CD1c-positive myeloid dendritic cell (primary cell): Measurements from ENCODE around the gene UGT1A10.
"Not testable (repeated sequence)": the region's sequence is repeated elsewhere in the genome, so short reads cannot be mapped to it uniquely, and the experiment has no call there.

ENCODE experiments used
- DNase-seq: peaks from one replicate; pipeline ENCODE4 v3.0.0-alpha.2; 2016; ENCODE audit errors: extremely low spot score

Gene UGT1A10

DNA sequence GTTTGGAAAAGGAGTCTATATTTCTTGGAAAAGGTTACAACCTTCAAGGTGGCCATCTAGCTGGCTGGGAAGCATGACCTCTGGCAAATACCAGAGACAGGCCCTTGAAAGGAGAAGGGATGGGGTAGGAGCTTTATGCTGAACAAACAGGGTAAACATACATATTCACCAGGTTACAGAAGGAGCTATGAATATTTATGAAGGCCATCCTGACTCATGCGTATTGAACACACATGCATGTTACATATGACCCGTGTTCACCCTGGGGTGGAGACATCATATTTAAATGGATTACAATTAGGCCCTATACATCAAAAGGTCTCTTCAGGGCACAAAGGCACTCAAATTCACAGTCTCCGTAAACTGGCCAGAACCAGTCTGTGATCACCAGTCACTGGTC, 19.7 kb downstream of the UGT1A10 start:
- DNase-seq = not testable (repeated sequence)

DNA sequence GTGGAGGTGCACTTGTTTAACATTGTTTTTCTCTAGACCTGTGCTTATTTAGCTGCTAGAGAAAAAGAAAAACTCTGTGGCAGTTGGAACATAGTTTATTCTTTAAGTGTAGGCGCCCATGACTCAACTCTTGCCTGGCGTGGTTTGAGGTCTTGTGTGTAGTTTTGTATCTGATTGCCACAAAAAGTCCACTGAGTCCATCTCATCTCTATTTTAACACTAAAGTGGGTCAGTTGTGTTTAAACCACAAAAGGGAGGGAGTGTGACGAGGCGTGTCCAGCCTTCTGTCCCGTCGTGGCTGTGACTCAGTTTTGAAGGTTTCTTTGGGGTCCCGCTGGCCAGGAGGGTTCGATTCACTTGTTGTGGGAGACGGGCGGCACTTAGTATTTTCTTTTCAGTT, 20.2 kb downstream of the UGT1A10 start:
- no peak for DNase-seq

DNA sequence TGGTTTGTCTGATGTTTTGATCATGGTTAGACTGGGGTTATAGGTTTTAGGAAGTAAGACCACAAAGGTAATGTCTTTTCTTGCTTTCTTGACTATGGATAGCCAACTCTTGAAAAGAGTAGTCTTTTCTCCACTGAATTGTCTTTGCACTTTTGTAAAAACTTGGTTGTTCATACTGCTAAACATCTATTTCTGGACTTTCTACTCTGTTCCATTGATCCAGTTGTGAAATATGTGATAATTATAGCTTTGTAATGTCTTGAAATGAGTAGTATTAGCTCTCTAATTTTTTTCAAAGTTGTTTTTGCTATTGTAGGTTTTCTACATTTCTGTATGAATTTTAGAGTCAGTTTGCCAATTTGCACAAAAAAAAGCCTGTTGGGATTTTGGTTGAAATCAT, 22.4 kb downstream of the UGT1A10 start:
- no peak for DNase-seq

DNA sequence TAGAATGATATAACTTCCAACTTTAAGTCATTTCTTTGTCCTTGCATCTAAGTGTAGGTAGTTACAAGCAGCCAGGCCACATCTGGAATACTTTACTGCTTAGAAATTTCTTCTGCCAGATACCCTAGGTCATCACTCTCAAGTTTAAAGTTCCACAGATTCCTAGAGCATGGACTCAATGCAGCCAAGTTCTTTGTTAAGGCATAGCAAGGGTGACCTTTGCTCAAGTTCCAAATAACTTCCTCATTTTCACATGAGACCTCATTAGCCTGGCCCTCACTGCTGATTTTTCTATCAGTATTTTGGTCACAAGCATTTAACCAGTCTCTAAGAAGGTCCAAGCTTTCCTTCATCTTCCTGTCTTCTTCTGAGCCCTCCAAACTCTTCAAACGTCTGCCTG, 27.7 kb downstream of the UGT1A10 start:
- DNase-seq = no peak

DNA sequence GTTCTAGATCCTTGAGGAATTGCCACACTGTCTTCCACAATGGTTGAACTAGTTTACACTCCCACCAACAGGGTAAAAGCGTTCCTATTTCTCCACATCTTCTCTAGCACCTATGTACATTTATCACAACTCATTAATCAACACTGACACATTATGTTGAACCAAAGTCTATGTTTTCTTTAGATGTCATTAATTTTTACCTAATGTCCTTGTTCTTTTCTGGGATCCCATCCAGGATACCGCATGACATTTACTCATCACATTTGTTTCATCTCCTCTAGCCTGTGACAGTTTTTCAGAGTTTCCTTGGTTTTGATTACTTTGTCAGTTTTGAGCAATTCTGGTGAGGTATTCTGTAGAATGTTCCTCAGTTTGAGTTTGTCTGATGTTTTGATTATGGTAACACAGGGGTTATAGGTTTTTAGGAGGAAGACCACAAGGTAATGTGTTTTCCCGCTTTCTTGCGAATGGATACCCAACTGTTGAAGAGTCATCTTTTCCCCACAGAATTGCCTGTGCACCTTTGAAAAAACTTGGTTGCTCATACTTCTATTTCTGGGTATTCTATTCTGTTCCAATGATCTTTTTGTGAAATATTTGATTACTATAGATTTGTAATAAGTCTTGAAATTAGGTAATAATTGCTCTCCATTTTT, 32.5 kb downstream of the UGT1A10 start:
- no peak for DNase-seq

DNA sequence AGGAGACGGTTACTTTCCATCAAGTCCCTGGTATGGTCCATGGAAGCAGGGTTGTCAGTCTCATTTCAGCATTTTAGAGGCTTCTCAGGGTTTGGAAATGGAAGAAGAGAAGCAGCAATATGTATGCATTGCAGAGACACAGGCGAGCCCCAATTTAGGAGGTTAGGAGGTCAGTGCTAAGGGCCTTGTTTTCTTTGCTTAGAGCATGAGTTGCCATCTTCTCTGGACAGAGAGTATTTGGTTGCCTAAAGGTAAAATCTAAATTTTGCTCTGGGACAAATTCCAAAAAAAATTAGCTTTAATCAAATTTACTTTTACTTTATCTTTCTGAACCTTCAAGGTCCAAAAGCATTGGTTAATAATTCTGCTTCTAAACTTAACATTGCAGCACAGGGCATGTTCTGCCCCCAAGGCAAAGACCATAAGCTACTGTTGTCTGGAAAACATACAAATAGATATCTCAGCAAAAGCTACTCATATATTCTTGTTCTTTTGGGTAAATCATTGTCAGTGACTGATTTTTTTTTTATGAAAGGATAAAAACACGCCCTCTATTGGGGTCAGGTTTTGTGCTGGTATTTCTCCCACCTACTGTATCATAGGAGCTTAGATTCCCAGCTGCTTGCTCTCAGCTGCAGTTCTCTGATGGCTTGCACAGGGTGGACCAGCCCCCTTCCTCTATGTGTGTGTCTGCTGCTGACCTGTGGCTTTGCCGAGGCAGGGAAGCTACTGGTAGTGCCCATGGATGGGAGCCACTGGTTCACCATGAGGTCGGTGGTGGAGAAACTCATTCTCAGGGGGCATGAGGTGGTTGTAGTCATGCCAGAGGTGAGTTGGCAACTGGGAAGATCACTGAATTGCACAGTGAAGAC, 35.3 kb downstream of the UGT1A10 start, which contains the start of gene UGT1A9:
TSS of gene UGT1A9 (plus strand) at position 609 of the 872 bp plus-strand sequence. CDS start at position 646, 37 bp downstream.
- DNase-seq = no peak

DNA sequence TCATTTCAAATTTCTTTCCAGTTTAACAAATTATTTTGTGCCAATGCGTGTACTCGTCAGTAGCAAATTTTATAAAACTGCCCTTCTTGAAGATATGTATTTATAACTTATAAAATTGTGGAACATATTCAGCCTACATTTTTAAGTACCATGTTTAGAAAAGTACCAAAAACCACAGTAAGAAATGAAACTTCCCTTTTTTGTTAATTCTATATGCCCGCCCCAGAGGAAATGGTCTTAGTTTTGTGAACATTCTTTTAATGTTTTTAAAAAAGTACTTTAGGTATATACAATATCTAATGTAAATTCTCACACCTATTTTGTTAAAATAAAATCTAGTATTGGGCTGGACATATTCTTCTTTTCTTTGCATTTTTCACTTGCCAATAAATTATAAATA, 36.6 kb downstream of the UGT1A10 start:
- DNase-seq = no peak

DNA sequence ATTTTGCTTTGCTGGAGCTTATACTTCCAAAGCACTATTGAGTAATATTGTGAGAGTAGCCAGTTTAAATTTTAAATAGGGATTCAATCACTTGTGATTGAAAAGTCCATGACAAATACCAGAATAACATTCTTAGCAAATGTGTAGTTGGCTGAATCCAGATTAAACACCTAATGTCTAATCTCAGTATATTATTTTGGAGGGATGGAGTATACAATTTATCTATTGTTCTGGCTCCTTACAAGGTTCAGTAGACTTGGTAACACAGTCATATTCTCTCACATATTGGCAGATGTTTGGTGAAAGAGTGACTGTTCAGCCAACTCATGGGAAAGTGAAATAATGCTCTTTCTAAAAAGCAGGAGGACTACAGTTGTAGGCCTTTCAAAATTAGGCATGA, 37.6 kb downstream of the UGT1A10 start:
- no peak for DNase-seq

DNA sequence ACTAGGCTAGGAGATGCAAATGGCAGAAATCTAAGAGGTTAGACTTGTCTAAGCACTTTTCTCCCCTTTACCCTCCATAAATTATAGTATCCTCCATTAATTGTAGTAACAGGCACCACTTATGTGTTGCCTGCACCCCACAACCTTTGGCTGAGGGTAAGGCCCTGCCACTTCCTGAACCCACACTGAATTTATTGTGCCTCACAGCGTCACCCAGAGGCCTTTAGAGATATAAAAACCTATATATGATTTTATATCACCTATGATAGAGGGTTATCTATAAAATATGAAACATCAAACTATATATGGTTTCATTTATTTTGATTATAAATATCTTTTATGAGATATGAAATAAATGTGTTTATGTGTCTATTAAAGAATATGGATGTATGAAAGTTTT, 38.1 kb downstream of the UGT1A10 start:
- no peak for DNase-seq

DNA sequence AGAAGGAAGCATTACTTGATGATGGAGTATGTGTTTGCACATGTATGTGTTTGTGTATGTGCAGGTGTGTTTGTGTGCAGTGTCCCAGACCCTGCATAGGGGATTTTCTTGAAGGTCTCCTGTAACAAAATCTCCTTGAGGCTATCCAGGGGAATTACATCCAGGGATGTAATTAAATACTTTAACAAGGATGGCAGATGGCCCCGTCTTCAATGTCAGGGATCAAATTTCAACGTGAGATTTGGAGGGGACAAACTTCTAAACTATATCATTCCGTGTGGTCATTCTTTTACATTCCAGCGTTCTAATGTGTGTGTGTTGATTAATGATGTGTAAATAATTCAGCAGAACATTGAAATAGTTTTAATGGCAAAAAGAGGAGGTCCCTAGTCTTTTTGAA, 38.7 kb downstream of the UGT1A10 start:
- DNase-seq = no peak

DNA sequence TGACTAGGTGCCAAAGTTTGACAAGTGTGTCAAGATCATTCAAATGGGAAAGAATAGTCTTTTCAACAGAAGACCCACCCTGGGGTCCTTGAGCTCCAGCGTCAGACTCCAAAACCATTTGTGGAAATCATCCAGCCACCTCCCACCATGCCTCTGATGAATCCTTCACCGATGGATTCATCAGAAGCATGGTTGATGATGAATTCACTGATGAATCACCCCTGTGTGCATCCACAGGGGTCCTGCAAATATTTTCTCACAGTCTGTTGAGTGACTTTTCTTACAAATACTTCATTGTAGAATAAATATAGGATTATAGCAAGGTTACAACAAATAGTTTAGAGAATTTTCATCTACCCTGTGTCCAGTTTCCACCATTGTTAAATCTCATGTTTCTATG, 39.8 kb downstream of the UGT1A10 start:
- DNase-seq = no peak

DNA sequence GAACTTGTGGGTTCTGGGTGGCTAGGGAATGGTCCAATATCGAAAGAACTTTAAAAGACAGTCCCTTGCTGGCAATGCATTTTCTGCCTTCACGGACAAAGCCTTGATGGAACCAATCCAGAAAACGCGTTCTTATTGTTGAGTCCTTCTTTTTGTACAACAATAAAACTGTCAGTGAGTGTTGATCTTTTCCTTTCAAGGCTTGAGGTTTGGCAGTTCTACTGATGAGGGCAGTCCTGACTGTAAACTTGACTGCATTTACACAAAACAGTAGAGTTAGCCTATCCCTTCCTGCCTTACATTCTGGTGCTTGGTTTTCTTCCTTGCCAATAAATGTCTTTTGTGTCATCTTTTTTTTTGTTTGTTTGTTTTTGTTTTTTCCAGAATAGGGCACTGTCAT, 42.9 kb downstream of the UGT1A10 start:
- no peak for DNase-seq

DNA sequence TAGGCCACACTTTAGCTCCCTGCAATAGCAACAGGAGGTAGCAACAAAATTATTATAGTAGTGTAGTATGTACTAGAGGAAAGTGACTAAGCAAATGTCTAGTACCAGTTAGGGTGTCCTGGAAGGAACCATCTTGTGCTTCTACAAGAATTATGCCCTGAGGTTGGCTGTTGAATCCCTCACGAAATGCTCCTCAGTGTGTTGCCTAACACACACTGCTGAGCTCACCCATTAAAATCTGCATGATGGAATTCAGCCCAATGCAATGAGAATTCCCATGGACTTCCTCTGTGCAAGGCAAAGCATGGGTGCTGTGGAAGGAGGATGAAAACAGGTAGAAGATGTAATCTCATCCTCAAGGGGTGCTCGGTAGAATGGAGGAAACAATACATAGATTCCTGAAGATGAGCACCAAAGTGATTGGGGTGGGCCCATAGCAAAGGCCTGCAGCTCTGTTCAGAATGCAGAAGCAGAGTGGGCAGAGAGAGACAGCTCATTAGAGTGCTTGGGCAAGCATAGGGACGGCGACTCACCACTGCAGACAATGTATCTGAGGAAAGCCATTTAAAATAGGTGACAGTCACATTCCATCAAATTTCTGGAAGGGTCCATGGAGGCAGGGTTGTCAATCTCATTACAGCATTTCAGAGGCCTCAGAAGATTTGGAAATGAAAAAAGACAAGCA, 44.3 kb downstream of the UGT1A10 start:
- no peak for DNase-seq

DNA sequence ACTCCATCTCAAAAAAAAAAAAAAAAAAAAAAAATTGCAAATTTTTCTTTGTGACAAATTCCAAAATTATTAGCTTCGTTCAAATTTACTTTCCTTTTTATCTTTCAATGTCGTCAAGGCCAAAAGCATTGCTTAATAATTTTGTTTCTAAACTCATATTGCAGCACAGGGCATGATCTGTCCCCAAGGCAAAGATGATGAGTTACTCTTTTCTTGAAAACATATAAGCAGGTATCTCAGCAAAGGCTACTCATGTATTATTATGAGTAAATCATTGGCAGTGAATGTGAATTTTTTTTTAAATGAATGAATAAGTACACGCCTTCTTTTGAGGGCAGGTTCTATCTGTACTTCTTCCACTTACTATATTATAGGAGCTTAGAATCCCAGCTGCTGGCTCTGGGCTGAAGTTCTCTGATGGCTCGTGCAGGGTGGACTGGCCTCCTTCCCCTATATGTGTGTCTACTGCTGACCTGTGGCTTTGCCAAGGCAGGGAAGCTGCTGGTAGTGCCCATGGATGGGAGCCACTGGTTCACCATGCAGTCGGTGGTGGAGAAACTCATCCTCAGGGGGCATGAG, 45.4 kb downstream of the UGT1A10 start, which contains the start of gene UGT1A7:
TSS of gene UGT1A7 (plus strand) at position 381 of the 579 bp plus-strand sequence. CDS start at position 418, 37 bp downstream.
- no peak for DNase-seq

DNA sequence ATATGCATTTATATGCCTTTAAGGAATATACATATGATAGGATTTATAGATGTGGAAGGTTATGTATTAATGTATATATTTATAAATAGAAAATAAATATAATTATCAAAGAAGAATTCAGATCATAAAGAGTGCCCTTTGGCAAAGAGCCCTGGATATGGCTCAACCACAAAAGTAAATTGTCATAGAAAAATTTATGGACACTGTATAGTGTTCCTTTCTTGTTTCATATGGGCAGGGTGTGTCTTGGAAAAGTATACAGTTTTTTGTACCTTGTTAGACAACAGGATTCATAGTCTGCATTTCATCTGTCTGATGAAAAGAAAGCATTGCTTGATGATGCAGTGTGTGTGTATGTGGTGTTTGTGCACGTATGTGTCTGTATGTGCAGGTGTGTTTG, 48.4 kb downstream of the UGT1A10 start:
- DNase-seq = no peak

DNA sequence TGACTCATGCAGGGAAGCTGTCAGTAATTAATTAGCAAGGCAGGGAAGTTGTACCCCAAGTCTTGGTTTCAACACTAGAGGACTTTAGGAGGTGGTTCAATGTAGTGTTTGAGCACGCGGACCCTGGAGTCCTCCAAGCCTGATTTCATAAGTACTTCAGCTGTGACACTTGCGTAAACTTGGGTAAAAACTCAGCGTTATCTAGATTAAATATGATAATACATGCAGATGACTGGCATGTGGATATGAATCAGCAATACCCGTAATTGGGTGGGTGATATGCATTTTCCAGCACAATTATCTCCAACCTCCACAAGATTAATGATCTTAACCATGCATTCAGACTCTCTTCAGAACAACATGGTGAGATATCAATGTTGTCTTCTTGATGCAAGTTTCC, 50.7 kb downstream of the UGT1A10 start:
- no peak for DNase-seq

DNA sequence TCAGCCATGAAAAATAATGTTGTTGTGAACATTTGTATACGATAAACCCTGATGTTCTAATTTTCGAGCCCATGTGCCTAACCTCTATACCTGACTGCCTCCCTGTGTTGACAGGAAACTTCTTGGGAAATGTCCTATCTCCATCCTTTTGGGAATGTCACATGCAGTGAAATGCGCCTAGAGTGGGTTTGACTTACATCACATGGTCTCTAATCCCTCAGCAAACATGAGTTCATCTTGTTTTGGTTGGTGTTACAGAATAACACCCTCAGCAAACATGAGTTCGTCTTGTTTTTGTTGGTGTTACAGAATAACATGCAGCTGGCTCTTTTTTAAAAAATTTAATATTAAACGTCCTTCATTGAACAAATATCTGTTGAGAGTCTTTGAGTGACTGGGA, 52.1 kb downstream of the UGT1A10 start:
- no peak for DNase-seq

DNA sequence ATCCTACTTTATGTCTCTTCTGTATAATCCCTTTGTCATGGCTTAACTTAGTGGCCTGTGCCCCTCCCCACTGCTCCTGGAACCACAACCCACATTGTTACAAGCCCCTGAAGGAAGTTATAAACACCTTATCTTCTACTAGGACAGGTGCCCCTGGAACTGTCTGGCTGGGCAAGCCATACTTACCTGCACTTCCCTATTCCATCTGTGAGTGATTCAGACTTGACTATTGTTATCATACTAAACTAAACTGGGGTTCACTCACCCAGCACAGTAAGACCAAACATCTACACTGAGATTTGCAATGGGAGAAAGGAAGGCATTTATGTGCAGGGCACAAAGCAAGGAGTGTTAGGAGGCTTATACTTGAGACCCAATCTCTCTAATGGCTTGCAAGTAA, 52.8 kb downstream of the UGT1A10 start:
- no peak for DNase-seq

DNA sequence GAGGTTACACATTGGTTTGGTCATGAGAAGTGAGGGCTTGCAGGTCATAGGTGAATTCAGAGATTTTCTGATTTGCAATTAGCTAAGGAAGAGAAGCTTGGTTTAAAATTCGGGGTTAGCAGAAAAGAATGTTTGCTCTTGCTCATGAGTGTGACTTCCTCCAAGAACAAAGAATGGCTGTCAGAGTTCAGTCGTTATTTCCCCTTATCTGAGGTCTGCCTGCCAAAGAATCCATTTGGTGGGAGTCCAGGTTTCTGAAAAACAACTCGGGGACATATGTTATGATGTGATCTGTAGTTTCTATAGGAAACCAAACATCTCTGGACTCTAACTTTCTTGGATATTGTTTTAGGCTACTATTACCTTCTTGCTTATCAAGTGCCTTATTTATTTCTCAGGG, 53.3 kb downstream of the UGT1A10 start:
- DNase-seq = no peak

DNA sequence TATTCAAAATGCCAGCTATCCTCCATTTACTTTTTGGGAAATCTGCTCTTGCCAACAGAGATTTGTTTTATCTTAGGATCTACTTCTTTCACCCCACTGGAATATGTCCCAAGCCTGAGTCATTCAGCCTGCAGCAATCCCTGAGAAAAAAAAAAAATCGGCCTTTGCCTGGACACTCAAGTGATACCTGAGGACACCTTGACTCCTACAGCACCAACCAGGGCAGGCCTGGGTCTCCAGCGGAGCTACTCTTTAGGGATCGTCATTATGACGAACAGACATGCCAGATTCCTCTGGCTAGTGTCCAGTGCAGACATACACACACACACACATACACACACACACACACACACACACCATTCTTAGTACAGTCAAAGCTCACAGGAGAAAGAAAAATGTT, 54.2 kb downstream of the UGT1A10 start:
- DNase-seq = no peak

DNA sequence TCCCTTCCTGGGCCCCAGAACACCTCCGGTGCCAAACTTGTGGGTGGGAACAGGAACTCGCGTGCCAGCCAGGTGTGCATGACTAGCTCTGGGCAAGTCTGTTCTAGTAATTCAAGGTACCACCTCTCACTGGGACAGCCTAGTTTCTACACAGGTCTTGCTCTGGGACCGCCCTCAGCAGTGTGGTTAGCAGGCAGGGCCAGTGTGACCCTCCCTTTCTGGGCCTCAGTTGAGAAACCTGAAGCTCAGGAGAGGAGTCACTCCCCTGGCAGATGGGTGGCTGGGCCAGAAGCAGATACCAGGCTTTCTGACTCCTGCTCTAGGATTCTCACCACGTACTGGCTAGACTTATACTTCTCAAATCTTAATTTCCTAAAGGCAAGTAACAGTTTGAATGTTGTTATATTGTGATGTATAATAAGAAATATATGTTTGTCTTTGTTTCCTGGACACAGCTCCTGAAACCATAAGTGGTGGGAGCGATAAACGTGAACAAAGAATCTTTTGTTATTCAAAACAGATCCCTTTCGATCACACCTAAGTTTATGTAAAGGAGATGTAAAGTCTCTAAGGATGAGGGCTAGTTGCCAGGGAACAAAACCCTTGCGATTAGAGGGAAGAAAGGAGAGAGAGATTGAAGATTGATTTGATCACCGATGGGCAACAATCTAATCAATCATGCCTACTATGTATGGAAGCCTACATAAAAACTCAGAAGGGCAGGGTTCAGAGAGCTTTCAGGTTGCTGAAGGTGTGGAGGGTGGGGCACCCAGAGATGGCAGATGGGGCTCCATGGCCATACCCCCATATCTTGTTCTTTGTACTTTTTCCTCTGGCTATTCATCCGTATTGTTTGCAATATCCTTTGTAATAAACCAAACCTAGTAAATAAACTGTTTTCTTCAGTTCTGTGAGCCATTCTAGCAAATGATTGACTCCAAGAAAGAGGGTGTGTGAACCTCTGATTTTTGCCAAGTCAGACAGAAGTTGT, 55.5 kb downstream of the UGT1A10 start:
- DNase-seq = no peak
